Keratinocyte (primary cell): Measurements from ENCODE around the gene RAX2.

ENCODE experiments used
- CTCF ChIP-seq, 3 experiments: IDR thresholded peaks in 1 of 3; conservative IDR thresholded peaks in 1 of 3; optimal IDR thresholded peaks in 1 of 3; 2 replicates in 2 of 3; 3 replicates in 1 of 3; pipeline versions ENCODE3 to v1.5.1; 2011; ENCODE audit warnings: low read length in 3 of 3, mild to moderate bottlenecking in 3 of 3, moderate library complexity in 2 of 3, control low read depth in 1 of 3, inconsistent platforms in 1 of 3; ENCODE audit not compliant: insufficient read depth in 2 of 3; ENCODE audit errors: extremely low read depth in 1 of 3
- EZH2 ChIP-seq: IDR thresholded peaks from one replicate; pipeline ENCODE4 v1.6.1; 2012; ENCODE audit warnings: inconsistent platforms, mild to moderate bottlenecking, low read length, moderate library complexity

DNA sequence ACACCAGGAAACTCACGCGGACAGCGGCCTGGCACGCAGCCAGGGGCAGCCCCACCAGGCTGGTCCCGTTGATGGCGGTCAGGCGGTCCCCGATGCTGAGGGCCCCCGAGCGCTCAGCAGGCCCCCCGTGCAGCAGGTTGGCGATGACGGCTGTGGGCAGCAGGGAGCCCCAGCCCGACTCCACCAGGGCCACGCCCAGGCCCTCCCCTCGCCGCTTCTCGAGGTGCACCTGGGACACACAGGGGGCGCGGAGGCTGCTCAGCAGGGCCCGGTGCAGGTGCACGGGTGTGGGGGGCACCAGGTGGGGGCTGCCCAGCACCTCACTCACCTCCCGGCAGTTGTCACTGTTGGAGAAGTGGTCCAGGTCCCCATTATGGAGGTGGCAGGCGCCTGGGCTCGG lies 19.5 kb downstream of the RAX2 start:
- no peak for TF ChIP-seq CTCF (optimal IDR thresholded peaks at IDR 0.05 in 1 of 3, IDR thresholded peaks at IDR 0.05 in 1 of 3, conservative IDR thresholded peaks at IDR 0.05 in 1 of 3; ENCODE audit: extremely low read depth in 1 of 3, insufficient read depth in 2 of 3, low read length in 3 of 3)
- TF ChIP-seq EZH2, result no peak
